LNCaP clone FGC (cell line): ENCODE data around the gene LBR.

ENCODE experiments used
- DNase-seq: peaks from one replicate; pipeline ENCODE4 v3.0.0-alpha.2; 2011; ENCODE audit warnings: low read depth
- H3K4me3 ChIP-seq: 2 replicates; pipeline ENCODE4 v1.5.1; 2011; ENCODE audit warnings: mild to moderate bottlenecking, low read depth, low read length, control low read depth
- CTCF ChIP-seq: IDR thresholded peaks from 2 replicates; pipeline ENCODE4 v1.5.1; 2012; ENCODE audit warnings: mild to moderate bottlenecking; ENCODE audit not compliant: control insufficient read depth, insufficient read depth; ENCODE audit errors: extremely low read depth

LBR gene

GRCh38 chr1:225466848-225467192, 39.0 kb upstream of the LBR start:
- no peak for TF ChIP-seq CTCF
- no peak overlapping the region for H3K4me3 ChIP-seq

GRCh38 chr1:225465793-225466517, 38.1 kb upstream of the LBR start:
- no peak for TF ChIP-seq CTCF
- no peak overlapping the region for H3K4me3 ChIP-seq
- DNase-seq, result no peak

More at GRCh38 chr1:225466848-225467192, 39.0 kb upstream of the LBR start:
- no peak for DNase-seq

GRCh38 chr1:225464851-225465792, 37.3 kb upstream of the LBR start:
- H3K4me3 ChIP-seq, result no peak overlapping the region
- TF ChIP-seq CTCF, result no peak
- no peak for DNase-seq

GRCh38 chr1:225462714-225463574, 35.1 kb upstream of the LBR start:
- no peak for DNase-seq
- TF ChIP-seq CTCF, result no peak

GRCh38 chr1:225462429-225462713, 34.5 kb upstream of the LBR start:
- no peak for TF ChIP-seq CTCF
- no peak for DNase-seq
- no peak overlapping the region for H3K4me3 ChIP-seq

More at GRCh38 chr1:225462714-225463574, 35.1 kb upstream of the LBR start:
- no peak overlapping the region for H3K4me3 ChIP-seq

GRCh38 chr1:225461533-225462428, 33.9 kb upstream of the LBR start:
- H3K4me3 ChIP-seq, result no peak overlapping the region
- no peak for DNase-seq
- TF ChIP-seq CTCF, result no peak
